Renal cortex interstitium (tissue), 11 donors: ENCODE results near the gene KLHL29. TPM values are rescaled to one million over a fixed set of nuclear protein-coding genes. Genes with fewer than 3 reads are reported as not detected.

Source experiments
- DNase-seq, 11 donors: peaks; one replicate each; pipeline ENCODE4 v3.0.0-alpha.2; 2013; ENCODE audit warnings: low read depth in 9 of 11, low spot score in 4 of 11; ENCODE audit errors: extremely low read depth in 1 of 11
- polyA plus RNA-seq, 3 donors: library from polyadenylated mRNA; unstranded; fragments of 120-200 nt; gene quantifications; one replicate each; pipeline ENCODE4 v1.2.1, GENCODE V29; 2013; ENCODE audit not compliant: insufficient read length in 3 of 3

Gene KLHL29
- polyA plus RNA-seq, 3 donors, result 11.8 to 14.6 (median 12.2) TPM

GRCh38 chr2:23547725-23548124 is 162.7 kb downstream of the KLHL29 start:
- no peak for DNase-seq

DNA sequence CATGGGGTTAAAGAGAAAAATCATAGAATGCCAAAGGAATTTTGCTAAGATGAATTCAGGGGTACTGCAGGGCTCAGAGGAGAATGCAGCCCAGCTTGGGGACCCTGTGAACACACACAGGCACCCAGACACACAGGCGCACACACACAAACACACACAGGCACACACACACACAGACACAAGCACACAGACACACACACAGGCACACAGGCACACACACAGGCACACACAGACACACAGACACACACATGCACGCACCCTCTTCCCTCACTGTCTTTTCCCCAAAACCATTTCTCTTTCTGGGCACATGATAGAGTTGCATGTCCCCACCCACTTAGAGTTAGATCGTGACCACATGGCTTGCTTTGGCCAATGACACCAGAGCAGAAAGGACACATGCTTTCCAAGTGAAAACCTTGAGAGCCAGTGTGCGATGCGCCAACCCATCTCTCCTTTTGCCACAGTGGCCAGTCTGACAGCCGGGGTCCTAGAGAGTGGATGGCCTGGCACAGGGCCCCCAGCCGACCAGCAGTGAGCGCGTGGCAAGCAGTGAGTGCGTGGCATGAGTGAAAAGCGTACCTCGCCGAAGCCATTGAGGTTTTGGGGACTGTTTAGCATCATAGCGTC is 163.3 kb downstream of the KLHL29 start:
- no peak for DNase-seq

DNA sequence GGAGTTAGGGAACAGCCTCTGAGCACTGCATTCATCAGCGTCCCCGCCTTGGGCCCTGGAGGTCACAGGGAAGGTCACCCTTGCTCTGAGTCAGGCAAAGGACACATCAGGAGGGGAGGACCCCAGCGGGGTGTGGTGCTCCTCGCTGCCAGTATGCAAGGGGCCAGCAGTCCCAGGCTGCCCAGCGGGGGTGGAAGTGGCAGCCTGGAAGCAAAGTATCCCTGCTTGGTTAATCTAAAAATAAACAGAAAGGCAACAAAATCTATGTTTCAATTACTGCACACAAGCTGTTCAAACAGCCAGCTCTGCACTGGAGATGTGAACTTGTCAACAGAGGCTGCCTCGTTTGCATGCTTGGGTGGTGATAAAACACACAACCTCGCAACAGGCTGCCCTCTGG is 164.1 kb downstream of the KLHL29 start:
- no peak for DNase-seq

DNA sequence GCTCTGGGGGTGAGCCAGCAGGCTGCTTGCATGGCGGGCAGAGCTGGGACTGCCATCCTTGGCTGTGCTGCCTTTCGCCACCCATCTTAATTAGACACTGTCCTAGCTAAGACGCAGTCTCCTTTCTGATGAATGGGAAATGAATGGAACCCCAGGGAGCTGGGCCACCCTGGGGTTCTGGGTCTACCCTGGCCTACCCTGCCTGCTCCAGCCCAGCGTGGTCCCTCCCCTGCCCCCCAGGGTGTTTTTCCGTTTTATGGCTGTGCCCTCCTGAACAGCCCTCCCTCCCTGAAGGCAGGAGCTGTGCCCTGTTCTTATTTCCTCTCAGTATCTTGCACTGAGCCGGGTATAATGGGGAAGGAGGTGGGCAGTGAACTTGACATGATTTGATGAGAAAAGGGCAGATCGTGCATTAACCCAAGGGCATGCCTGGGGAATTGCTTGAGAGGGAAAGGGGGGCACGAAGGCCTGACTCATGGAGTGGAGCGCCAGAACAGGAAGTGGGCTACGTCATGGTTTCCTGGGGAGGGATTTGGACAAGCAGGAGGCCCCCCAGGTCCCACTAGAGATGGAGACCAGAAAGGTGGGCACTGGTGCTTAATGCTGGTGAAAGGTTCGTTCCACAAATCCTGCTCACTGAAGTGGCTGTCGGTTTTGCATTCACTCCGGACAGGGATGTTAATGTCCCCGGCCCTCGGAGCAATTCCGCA is 165.0 kb downstream of the KLHL29 start:
- no peak for DNase-seq

- no peak for DNase-seq
Measured at GRCh38 chr2:23550553-23550952, 165.6 kb downstream of the KLHL29 start.

GRCh38 chr2:23551875-23552274 is 166.9 kb downstream of the KLHL29 start:
- DNase-seq, result no peak

DNA sequence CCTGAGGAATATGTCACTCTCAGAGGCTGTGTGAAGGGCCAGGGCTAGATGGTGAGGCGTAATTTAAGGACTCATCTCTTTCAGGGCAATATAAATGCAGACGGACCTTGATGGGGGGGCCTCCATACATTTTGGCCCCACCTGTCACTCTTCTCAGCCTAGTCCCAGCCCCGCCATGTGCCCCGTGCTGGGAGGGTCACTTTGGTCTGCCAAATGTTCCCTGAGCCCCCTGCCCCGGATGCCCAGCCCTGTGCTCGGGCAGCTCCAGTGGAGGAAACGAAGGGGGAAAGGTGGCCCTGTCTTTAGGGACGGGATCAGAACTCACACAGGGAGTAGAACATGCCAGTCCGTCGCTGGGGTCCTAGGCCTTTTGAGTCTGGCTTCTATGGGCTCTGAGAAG is 168.6 kb downstream of the KLHL29 start:
- DNase-seq, result no peak

DNA sequence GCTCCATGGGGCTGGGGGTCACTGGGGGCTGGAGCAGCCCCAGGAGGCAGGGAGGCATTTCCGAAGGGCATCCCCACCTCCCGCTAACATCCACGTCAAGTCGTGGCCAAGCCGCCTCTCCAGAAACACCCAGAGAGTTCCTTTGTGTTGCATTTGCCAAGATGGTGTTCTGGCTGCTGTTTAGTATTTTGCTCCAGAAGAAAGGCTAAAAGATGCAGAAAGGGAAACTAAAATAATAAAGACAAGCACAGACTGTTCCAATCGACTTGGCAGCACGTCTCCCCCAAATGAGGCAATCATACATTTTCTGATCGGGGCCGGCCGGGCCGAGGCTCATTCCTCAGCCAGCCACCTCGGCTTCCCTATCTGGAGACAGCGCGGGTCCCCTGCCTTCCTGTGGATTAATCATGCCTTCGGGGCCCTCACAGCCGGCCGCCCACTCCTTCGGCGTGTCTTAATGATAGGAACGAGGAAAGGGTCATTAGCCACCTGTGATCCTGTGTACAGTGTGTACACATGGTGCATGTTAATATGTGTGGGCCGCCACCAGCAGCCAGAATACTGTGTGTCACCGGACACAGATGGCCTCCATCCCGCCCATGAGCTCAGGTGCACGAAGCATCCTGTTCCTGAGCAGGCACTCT is 169.2 kb downstream of the KLHL29 start:
- no peak for DNase-seq

- no peak for DNase-seq
Measured at GRCh38 chr2:23555944-23556343, 171.0 kb downstream of the KLHL29 start.

DNA sequence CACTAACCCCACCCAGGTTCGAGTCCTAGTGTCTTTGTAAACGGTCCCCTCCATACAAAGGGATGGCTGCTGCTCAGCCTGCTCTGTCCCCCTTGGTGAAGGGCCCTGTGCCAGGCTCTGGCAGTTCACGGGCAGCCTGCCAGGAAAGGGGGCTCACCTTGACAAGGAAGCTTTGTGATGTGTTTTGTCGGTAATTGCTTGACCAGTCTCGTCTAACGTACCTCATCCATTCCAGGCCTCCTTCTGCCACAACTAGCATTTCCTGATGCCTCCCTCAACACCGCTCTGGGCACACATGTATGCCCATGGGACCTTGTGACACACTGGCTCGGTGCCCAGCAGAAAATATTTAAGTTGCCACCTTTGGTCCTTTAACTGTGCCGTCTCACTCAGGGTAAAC is 171.9 kb downstream of the KLHL29 start:
- no peak for DNase-seq

GRCh38 chr2:23557455-23557854 is 172.5 kb downstream of the KLHL29 start:
- no peak for DNase-seq

GRCh38 chr2:23559561-23560239 is 174.7 kb downstream of the KLHL29 start:
- DNase-seq, result no peak

- DNase-seq, result no peak
Measured at GRCh38 chr2:23561088-23561487, 176.1 kb downstream of the KLHL29 start.

GRCh38 chr2:23561544-23561943 is 176.6 kb downstream of the KLHL29 start:
- DNase-seq, result no peak

DNA sequence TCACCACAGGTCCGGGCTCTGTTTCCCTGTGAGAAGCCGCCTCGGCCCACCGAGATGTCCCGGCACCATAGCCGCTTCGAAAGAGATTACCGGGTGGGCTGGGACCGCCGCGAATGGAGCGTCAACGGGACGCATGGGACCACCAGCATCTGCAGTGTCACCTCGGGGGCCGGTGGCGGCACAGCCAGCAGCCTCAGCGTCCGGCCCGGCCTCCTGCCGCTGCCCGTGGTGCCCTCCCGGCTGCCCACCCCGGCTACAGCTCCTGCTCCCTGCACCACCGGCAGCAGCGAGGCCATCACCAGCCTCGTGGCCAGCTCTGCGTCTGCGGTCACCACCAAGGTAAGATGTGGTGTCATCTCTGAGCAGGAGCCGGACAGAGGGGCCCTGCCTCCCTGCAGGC is 177.2 kb downstream of the KLHL29 start:
- no peak for DNase-seq

GRCh38 chr2:23563151-23563550 is 178.2 kb downstream of the KLHL29 start:
- DNase-seq, result no peak

GRCh38 chr2:23563673-23564614 is 179.0 kb downstream of the KLHL29 start:
- DNase-seq, result no peak

GRCh38 chr2:23564615-23564960 is 179.6 kb downstream of the KLHL29 start:
- DNase-seq, result no peak

DNA sequence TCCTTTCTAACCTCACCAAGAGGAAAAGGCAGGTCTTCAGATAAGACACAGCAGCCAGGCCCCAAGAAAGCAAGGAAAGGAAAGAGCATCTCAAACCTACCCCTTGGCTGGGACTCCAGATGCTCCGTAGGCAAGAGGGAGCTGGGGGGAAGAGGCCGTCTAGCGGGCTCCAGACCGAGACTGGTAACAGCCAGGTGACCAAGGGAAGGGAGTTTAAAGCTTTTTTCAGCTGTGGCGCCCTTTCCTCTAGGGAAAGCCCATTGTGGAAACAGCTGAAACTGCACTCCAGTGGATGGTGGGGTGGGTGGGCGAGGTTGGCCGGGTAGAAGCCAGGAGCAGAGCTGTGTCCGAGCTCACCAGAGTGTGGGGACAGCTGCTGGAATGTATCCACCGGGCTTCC is 180.4 kb downstream of the KLHL29 start:
- DNase-seq, result no peak
